Uterus (tissue), 2 donors: ENCODE measurements around the gene CDH13.

Experiments
- POLR2A ChIP-seq, 2 donors: fragments of 450-650 bp; IDR thresholded peaks; one replicate each; pipeline ENCODE4 v1.6.1; 2016; ENCODE audit warnings: antibody characterized with exemption in 2 of 2, mild to moderate bottlenecking in 1 of 2, moderate library complexity in 1 of 2
- TF ChIP-seq, protein P1 (sequence below), 4 experiments: fragments of 200-600 bp in 2 of 4; fragments of 450-650 bp in 2 of 4; sonication (generic) in 2 of 4; IDR thresholded peaks; one replicate each; pipeline ENCODE4 v1.5.1; 2016 to 2019; ENCODE audit warnings: antibody characterized with exemption in 4 of 4, mild to moderate bottlenecking in 2 of 4, moderate library complexity in 1 of 4

DNA sequence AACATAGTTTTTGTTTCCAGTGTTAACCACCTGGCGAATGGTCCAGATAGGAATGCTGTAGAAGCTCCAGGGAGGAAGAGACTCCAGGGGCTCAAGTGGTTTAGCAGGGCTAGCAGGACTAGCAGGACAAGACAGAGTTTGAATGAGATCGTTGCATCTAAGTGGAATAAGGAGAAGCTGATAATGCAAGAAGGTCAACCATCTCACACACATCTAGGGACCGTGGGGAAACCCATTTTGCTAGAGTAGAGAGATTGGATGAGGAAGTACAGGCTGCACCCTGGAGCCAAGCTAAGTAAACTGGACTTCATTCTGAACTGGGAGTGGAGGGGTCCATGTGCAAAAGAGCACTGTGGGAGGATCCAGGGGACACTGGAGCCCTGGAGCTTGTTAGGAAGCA, 1094.9 kb downstream of the CDH13 start:
- no peak for TF ChIP-seq POLR2A (IDR thresholded peaks at IDR 0.05)
- TF ChIP-seq, protein P1, sequence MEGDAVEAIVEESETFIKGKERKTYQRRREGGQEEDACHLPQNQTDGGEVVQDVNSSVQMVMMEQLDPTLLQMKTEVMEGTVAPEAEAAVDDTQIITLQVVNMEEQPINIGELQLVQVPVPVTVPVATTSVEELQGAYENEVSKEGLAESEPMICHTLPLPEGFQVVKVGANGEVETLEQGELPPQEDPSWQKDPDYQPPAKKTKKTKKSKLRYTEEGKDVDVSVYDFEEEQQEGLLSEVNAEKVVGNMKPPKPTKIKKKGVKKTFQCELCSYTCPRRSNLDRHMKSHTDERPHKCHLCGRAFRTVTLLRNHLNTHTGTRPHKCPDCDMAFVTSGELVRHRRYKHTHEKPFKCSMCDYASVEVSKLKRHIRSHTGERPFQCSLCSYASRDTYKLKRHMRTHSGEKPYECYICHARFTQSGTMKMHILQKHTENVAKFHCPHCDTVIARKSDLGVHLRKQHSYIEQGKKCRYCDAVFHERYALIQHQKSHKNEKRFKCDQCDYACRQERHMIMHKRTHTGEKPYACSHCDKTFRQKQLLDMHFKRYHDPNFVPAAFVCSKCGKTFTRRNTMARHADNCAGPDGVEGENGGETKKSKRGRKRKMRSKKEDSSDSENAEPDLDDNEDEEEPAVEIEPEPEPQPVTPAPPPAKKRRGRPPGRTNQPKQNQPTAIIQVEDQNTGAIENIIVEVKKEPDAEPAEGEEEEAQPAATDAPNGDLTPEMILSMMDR (IDR thresholded peaks at IDR 0.05), result no peak
